KOPT-K1 (cell line): ENCODE data around the gene LGALS9B.
"Not testable (repeated sequence)": the region's sequence is repeated elsewhere in the genome, so short reads cannot be mapped to it uniquely, and the experiment has no call there.

Experiments
- H3K27ac ChIP-seq: fragments of 200-600 bp; sonication (generic); 2 replicates; pipeline ENCODE4 v1.5.1; 2016; ENCODE audit warnings: antibody characterized with exemption, mild to moderate bottlenecking, low read depth, low read length; ENCODE audit not compliant: poor library complexity, severe bottlenecking
- H3K36me3 ChIP-seq: fragments of 200-600 bp; sonication (generic); 2 replicates; pipeline ENCODE4 v1.5.1; 2017; ENCODE audit warnings: antibody characterized with exemption, mild to moderate bottlenecking, low read length, moderate library complexity; ENCODE audit not compliant: insufficient read depth
- H3K9me3 ChIP-seq: fragments of 200-600 bp; sonication (generic); 2 replicates; pipeline ENCODE4 v1.5.1; 2017; ENCODE audit warnings: antibody characterized with exemption, low read length, mild to moderate bottlenecking; ENCODE audit not compliant: insufficient read depth, poor library complexity, severe bottlenecking

LGALS9B gene

DNA sequence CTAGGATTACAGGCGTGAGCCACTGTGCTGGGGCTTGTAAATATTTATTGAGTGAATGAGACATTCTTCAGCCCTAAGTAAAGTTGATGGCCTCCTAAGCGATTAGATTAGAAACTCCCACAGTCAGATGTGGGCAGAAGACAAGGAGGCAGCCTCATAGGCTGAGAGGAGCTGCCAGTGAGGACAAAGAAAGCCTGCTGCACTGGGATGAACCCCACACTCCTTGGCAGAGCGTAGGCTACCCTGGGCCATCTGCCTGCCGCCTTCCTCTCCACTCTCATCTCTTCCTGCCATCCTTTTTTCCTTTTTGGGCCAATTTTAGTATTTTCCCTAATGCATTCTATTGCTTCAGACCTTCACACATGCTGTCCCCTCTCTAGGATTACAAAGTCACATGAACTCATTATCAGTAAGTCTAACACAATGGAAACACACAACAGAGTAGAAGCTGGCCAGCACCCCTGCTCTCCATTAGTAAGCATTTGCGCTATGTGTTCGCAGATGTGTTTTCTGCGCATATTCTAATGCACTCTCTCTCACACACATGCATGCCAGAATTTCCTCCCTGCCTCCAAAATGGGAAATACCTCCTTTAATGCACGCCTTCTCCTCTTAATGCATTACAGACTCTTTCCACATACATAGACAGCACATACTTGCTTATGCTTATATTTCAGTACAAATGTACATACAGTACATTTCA is 12.7 kb upstream of the LGALS9B start:
- not testable (repeated sequence) for H3K27ac ChIP-seq, H3K9me3 ChIP-seq, H3K36me3 ChIP-seq

DNA sequence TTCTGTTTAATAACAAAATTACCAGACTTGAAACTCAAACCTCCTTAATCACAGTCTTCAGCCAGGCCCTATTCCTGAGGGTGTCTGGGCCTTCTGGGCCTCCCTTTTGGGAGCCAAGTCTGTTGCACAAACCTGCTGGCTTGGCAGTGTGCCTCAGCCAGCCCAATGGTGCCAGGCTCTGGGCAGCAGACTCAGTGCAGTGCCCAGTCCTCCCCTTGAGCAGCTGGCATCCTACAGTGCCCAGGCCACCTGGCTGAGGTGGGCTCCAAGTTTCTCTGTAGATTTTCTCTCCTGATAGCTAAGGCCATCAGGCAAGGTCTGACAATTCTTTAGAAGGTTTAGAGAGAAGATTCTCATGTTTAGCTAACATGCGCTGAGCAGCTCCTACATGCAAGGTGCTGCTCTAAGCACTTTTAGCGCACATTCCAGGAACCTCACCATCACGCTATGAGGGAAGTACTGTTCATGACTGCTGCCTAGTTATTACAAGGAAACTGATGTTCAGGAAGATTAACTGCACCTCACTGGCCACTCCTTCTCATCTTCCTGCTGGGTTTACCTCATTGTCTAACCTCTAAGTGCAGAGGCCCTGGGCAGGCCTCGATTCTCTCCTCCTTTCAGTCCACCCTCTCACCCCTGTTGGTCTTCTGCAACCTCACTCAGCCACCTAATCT is 10.2 kb upstream of the LGALS9B start:
- not testable (repeated sequence) for H3K36me3 ChIP-seq, H3K27ac ChIP-seq, H3K9me3 ChIP-seq

DNA sequence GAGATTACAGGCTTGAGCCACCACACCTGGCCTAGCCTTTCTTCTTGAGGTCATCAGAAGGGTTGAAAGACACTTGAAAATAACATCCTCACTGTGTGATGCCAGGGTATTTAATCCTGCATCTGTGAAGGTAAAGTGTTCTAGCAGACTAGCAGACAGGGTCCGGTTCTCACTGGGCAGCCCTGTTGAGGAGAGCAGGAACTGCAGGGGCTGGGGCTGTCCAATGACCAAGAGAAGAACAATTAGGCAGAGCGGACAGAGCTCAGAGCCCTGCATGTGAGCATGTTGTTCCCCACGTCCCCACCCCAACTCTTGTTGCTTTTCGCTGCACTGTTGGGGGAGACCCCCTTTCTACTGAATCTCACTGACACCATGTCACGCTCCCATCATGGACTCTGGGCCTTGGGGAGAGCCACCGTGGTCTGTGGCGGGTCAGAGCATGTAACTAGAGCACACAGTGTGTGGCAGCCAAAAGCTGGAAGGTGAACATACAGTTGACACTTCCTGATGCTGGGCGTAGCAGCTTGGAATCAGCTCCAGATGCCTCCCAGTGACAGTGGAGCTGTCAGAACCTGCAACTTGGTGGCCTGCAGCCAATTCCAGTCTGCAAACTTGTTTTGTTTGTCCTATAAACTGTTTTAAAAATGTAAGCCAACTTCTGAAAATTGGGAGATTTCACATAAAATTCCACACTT is 7.9 kb upstream of the LGALS9B start:
- not testable (repeated sequence) for H3K27ac ChIP-seq, H3K36me3 ChIP-seq, H3K9me3 ChIP-seq

DNA sequence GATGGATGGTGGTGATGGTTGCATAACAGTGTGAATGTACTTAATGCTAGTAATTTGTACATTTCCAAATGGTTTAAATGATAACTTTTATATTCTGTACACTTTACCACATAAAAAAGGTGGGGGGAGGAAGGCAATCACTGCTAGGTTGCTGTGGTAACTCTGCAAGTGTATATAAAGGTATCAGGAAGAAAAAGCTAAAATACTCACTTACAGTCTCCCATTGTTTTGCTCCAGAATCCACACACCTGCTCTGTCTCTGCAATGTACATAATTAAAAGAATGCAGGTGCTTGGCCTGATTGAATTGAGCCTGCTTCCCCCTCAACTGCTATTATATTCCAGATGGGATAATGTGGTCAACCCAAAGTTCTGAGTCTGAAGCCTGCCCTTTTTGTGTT is 6.7 kb upstream of the LGALS9B start:
- not testable (repeated sequence) for H3K27ac ChIP-seq

DNA sequence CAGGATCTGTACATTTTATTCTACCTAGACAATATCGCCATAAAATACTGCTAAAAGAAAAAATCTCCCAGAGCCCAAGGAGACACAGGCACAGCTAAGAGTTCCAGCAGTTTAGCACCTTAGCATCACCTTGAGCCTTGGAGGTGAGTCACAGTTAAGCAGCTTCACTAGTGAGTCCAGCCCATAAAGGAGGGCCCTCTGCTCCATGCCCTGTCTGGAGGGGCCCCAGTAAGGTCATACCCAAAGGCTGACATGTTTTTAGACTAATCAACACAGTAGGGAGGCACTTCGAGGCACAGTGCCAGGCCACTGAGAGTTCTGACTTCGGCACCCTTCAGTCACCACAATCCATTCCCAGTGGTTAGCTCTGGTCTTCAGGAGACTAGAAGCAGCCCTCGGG is 2.6 kb upstream of the LGALS9B start:
- H3K9me3 ChIP-seq, H3K36me3 ChIP-seq, H3K27ac ChIP-seq: not testable (repeated sequence)

More for the DNA sequence above, 6.7 kb upstream of the LGALS9B start:
- not testable (repeated sequence) for H3K9me3 ChIP-seq, H3K36me3 ChIP-seq

DNA sequence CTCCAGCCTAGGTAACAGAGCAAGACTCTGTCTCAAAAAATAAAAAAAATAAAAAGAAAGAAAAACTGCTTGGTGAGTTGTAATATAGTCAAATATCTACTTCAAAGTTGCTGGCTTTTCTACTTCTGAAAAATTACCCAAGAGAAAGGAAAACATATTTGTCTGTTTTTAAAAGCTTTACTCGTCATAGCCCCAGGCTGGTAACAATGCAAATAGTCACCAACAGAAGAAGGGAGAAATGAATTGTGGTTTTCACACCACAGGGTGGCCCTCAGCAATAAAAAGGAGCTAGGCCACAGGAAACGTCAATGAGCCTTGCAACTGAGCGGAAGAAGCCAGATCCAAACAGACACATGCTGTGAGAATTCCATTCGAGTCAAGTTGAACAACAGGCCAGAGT is 1.8 kb upstream of the LGALS9B start:
- not testable (repeated sequence) for H3K27ac ChIP-seq, H3K36me3 ChIP-seq, H3K9me3 ChIP-seq

DNA sequence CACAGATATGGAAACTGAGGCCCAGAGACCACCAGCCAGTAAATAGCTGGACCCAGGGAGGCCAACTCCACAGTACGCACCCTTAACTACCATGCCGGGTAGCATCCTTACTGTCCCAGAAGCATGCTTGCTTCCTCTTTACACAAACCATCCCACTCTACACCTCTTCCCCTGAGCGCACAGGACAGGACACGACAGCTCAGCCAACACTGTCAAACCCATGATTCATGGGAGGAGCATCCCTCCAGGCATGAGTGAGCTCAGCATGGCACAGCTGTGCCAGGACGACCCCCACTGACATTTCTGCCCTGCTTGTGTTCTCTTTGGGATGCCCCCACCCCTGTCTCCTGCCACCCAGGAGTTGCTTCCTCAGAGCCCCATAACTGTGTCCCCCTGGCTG is 340 bp downstream of the LGALS9B start:
- H3K27ac ChIP-seq, H3K36me3 ChIP-seq, H3K9me3 ChIP-seq: not testable (repeated sequence)

DNA sequence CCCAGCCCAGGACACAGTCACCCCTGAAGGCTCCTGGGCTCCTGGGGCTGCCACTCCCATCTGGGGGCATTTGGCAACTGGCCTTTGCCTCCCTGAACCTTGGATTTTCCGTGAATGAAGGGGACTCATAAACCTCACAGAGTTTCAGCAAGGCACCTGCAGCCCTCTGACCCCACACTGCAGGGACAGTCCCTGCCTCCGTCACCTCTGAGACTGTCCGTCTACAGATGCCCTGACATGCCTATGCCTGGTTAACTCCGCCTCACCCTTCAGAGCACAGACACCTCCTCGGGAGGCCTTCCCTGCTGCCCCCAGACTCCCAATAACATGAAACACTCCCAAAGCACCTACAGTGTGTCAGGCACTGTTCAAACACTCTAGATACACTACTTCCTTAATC is 786 bp downstream of the LGALS9B start:
- not testable (repeated sequence) for H3K27ac ChIP-seq, H3K36me3 ChIP-seq, H3K9me3 ChIP-seq

DNA sequence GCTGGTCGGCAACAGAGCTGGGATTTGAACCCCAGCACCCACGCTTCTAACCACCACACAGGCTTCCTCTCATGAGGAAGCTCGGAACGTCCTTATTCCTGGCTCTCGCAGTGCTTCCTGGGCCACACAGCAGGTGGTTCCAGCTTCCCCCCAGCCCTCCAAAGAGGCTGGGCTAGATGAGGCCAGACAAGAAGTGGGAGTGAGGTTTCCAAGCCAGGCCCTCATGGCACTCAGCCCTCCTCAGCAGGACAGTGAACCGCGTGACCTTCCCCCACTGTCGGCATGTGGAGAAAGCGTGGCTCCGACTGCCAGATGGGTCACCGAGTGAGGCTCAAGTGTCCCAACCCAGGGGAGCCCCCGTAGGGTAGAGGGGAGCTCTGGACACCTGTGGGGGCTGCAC is 1.8 kb downstream of the LGALS9B start:
- not testable (repeated sequence) for H3K9me3 ChIP-seq, H3K27ac ChIP-seq, H3K36me3 ChIP-seq

DNA sequence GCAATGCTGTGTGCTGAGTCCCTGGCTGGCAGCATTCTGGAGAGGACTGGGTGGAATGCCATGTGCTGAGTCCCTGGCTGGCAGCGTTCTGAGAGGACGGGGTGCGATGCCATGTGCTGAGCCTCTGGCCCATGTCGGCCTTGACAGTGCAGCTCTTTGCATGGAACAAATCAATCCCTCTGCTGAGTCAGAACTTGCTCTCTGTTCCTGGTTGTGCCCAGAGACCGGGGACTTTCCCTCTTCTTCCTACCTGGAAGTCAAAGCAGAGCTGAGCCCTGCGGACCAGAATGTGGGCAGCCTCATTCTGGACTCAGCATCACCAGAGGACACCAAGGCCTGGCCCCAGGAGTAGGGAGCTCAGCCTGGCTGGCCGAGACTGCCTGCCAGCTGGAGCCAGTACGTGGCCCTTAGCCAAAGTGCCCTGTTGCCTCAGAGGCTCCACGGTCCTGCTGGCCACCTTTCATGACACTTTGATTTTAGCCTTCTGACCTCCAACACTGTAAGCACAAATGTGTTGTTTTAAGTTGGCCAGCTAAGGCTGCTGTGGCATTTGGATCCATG is 2.4 kb downstream of the LGALS9B start:
- not testable (repeated sequence) for H3K9me3 ChIP-seq, H3K36me3 ChIP-seq, H3K27ac ChIP-seq

DNA sequence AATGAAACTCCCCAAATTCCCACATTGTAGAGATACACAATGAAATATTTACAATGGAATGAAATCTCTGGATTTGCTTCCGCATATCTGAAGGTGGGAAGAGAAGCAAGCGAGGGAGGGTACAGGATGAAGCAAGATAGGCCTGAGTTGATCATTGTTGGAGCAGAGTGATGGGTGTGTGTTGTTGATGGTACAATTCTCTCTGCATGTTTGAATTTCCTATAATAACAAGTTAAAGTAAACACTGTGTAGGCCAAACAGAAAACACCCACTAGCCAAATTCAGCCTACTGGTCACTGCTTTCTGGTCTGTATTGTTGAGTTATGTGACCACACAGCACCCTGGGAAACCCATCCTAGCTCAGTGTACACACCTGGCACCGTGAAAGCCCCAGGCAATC is 5.2 kb downstream of the LGALS9B start:
- H3K27ac ChIP-seq, H3K36me3 ChIP-seq, H3K9me3 ChIP-seq: not testable (repeated sequence)

DNA sequence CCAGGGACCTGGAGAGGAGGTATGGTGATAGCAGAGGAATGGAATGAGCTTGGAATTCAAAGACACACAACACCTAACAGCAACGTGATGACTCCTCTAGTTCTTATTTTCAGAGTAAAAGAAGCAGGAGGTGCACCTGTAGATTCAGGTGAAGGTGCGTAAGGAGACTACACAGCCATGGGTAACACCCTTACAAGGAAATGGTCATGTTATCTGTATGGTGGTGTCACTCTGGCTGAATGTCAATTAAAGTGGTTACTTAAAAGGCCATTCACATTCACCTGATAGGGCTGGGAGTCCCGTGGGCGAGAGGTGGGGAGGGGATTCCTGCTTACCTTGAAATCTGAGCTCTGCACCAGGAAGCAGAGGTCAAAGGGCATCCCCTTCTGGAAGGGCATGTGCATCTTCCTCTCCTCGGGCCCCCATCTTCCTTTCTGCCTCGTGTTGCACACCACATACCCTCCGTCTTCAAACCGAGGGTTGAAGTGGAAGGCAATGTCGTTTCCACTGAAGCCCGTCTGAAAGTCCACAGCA is 9.4 kb downstream of the LGALS9B start:
- not testable (repeated sequence) for H3K36me3 ChIP-seq, H3K9me3 ChIP-seq, H3K27ac ChIP-seq

DNA sequence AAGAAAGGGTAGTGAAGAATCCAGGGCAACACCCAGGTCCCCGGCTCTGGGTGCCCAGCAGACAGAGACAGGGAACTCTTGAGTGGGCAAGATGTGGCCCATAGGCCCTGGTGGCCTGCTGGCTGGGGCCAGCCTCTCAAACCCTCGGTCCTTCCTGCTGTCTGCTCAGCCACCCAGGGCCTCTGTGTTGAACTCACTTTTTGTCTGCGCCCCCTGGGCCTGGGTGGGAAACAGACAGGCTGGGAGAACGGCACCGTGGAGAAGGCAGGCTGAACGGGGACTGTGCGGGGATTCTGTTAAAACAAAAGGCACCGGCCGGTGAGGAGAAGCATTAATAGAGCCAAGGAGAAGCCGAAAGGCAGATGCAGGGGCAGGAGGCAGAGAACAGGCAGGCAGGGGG is 12.2 kb downstream of the LGALS9B start:
- H3K9me3 ChIP-seq, H3K36me3 ChIP-seq, H3K27ac ChIP-seq: not testable (repeated sequence)

DNA sequence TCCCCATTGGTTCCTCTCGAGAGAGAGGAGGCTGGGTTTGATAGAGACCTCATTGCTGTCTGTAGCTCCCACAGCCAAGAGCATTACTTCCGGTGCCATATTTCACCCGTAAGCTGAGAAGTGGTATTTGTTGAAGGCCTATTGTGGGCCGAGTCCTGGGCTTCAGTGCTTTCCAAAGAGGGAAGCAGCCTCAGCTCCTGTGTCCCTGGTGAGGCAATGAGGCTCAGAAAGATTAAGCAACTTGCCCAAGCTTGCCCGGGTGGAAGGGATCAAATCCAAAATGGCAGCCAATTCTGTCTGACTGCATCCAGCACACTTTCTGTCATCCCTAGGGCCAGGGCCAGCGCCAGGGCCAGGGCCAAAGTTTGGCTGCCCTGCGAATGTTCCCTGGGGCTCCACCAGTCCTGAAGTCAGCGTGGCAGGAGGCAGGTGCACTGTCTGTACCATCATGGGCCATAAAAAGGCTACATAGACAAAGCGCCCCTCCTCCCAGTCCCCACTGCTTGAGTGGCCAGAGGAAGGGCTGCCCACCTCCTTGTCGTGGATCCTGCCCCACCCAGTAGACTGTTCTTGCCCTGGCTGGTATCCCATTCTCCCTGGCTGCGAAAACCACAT is 13.4 kb downstream of the LGALS9B start:
- H3K9me3 ChIP-seq, H3K27ac ChIP-seq, H3K36me3 ChIP-seq: not testable (repeated sequence)

DNA sequence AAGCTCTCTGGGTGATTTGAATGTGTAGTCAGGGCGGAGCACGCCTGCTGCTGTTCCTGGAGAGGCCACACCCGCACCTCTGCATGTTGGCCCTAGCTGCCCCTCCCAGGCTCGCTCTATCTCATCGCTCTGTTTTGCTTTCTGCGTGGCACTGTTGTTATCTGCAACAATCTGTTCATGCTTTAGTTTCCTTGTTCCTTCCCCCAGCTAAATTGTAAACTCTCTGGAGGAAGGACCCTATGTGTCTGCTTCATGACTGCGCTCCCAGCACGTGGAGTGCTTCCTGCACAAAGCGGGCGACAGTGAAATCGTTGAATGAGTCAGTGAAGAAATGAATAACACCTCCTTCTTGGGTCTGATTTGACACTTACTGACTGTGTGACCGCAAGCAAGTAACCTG is 16.5 kb downstream of the LGALS9B start:
- not testable (repeated sequence) for H3K9me3 ChIP-seq, H3K36me3 ChIP-seq, H3K27ac ChIP-seq
